GM13976 (cell line): Measurements from ENCODE around the gene SGF29.
"Not testable (repeated sequence)": the region's sequence is repeated elsewhere in the genome, so short reads cannot be mapped to it uniquely, and the experiment has no call there.

Experiments
- DNase-seq: peaks from one replicate; pipeline ENCODE4 v3.0.0; 2012; ENCODE audit warnings: low spot score
- in situ Hi-C: fragments of 300-500 bp; cut with MboI; formaldehyde crosslinking; loops from one replicate; pipeline ENCODE4 v1.12.0; 2022; ENCODE audit warnings: low sequenced_read_pairs, mixed read lengths, inconsistent platforms; ENCODE audit not compliant: unreplicated experiment
- TF ChIP-seq, protein P1 (sequence below): IDR thresholded peaks from 2 replicates; pipeline ENCODE4 v1.5.1; 2012; ENCODE audit warnings: borderline replicate concordance, mild to moderate bottlenecking; ENCODE audit not compliant: insufficient read depth; ENCODE audit errors: extremely low read depth, missing control alignments, control extremely low read depth

The SGF29 gene

DNA sequence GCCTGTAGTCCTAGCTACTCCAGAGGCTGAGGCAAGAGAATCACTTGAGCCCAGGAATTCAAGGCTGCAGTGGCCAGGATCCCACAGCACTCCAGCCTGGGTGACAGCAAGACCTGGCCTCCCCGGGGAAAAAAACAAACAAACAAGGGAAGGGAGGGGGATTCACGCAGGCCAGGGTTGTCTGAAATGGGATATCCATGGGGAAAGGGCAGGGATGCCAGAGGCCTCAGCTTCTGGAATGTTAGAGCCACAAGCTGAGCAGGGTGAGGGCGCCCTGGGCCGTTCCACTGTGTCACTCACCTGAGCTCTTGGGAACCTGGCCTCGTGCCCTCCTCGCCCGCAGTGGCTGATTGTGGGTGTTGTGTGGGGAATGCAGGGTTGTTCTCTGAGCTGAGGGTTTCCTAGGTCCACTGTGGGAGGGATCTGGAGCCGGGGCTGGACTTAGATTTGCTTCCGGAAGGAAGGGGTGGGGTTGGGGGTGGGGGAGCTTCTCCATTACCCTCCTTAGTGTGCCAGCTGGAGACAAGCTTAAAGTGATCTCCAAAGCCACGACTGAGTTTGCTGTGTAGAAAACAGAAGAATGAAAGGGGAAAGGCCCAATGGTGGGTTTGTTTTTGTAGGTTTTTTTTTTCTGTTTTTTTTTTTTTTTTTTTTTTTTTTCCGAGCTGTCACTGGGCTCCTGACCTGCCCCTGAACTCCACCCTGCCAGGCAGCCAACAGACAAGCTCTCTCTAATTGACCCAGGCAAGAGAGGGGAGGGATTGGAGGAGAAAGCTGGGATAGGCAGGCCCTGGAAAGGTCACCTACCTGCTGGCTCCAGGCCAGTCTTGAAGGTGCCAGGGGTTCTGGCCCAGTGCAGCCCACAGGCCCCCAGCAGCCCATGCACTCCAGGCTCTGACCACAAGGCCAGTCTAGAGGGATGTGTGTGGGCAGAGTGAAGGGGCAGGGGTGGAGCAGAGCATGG is 56.2 kb downstream of the SGF29 start, which contains the start of gene SULT1A1:
TSS of gene SULT1A1 (minus strand) at position 414 of the 964 bp plus-strand sequence. CDS start 1,189 bp downstream, outside the sequence.
- no peak for DNase-seq
- TF ChIP-seq, protein P1, sequence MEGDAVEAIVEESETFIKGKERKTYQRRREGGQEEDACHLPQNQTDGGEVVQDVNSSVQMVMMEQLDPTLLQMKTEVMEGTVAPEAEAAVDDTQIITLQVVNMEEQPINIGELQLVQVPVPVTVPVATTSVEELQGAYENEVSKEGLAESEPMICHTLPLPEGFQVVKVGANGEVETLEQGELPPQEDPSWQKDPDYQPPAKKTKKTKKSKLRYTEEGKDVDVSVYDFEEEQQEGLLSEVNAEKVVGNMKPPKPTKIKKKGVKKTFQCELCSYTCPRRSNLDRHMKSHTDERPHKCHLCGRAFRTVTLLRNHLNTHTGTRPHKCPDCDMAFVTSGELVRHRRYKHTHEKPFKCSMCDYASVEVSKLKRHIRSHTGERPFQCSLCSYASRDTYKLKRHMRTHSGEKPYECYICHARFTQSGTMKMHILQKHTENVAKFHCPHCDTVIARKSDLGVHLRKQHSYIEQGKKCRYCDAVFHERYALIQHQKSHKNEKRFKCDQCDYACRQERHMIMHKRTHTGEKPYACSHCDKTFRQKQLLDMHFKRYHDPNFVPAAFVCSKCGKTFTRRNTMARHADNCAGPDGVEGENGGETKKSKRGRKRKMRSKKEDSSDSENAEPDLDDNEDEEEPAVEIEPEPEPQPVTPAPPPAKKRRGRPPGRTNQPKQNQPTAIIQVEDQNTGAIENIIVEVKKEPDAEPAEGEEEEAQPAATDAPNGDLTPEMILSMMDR: no peak
- in situ Hi-C loops: no loop called here

DNA sequence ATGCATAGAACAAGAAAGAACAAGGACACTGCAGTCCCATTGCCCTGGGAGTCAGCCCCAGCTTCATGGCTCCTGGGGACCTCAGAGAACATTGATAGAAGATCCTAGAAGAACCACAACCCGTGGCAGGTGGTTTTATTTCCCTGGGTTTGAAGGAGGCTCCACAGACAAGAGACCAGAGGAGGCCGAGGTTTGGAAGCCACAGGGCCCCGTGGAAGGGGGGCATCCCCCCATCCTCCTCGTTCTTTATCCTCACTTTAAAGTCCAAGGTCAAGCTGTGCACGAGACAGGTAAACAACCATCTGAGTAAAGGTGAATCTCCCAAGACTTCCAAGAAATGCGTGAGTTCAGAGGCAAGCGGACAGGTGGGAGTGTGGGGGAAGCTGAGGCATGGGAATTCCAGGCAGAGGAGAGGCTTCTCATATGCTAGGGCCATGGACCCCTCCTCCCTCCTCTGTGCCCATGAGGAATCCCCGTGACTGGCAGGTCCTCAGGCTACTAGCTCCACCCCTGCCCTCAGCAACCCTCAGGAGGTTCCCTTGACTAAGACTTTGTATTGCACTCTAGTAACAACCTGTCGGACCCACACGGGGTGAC is 57.0 kb downstream of the SGF29 start:
- no peak for DNase-seq
- in situ Hi-C loops: no loop called here
- TF ChIP-seq, protein P1: no peak

DNA sequence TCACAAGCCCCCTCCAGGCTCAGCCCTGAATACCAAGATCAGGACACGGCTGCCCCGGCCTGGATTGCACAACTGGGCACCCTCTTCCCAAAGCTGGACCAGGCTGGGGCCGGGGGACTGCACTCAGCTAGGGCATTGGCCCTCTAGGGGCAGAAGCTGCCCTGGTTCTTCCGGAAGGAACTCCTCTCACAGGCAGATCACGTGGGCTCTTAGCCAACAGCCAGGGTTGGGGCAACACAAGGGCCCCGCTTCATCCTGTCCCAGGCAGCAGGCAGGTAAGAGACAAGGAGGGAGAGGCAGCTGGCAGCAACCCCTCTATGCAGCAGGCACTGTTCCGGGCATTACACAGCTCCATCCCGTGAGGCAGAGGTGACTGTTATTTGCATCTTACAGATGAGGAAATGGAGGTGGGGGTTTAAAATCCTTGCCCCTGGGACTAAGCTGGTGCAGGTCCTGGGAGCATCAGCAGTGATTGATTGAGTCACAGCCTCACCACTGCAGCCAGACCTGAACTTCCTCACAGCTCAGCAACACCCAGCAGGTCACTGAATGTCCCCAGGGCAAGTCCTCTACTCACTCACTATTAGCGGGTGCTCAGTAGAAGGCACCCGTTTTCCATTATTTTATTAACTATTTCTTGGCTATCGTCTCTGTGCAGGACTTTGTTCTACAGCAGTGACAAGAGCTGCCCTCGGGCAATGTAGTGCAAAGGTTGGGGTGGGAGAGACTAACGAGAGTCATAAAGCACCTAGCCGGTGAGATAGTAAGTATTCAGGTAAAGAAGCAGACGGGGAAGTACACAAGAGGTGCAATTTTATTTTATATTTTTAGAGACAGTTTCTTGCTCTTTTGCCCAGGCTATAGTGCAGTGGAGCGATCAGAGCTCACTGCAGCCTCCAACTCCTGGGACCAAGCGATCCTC is 58.9 kb downstream of the SGF29 start:
- in situ Hi-C loops, DNase-seq: not testable (repeated sequence)

DNA sequence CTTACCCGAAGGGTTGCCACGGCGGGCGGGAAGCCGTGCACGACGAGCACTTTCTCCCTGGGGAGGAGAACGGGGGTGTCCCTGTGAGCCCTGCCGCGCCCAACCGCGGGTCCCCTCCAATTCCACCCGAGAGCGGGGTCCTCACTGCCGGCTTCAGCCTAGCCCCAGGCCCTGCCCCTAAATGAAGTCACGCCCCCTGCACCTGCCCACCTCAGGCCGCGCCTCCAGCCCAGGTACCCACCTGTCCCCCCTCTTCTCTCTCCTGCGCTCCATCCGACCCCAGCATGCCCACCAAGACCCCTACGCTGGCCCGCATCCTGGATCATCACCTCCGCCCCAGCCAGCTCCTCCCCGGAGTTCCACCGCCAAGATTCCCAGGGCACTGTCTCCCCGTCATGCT is 60.2 kb downstream of the SGF29 start:
- DNase-seq, in situ Hi-C loops: not testable (repeated sequence)

DNA sequence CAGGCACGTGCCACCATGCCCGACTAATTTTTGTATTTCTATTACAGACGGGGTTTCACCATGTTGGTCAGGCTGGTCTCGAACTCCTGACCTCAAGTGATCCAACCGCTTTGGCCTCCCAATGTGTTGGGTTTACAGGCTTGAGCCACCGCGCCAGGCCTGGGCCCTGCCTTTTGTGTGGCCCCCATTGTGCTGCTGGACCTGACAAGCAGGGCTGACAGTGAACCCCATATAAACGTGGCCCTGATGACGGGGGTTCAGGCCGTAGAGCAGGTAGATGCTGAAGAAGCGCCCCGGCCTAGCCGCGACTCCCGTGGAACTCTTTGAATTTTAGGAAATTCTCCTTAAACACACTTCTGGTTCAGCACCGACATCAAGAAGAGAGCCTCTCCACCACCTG is 60.8 kb downstream of the SGF29 start:
- in situ Hi-C loops, DNase-seq: not testable (repeated sequence)

DNA sequence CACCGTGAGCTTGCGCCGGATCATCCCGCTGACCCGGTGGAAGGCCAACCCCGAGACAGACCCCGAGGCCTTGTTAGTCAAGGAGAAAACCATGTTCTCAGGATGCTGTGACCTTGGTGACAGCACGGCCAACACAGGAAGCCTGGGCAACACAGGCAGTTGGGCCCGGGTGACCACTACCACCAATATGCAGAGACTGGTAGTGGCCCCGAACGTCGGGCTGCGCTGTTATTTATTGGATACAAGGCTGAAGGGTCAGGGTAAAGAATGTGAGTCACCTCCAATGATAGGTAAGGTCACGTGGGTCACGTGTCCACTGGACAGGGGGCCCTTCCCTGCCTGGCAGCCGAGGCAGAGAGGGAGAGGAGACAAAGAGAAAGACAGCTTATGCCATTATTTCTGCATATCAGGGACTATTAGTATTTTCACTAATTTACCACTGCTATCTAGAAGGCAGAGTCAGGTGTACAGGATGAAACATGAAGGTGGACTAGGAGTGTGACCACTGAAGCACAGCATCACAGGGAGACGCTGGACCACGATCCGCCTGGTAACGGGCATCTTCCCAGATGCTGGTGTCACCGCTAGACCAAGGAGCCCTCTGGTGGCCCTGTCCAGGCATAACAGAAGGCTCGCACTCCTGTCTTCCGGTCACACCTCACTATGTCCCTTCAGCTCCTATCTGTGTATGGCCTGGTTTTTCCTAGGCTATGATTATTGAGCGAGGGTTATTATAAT is 61.9 kb downstream of the SGF29 start:
- DNase-seq, in situ Hi-C loops: not testable (repeated sequence)
- TF ChIP-seq, protein P1: peak; percentile 47

DNA sequence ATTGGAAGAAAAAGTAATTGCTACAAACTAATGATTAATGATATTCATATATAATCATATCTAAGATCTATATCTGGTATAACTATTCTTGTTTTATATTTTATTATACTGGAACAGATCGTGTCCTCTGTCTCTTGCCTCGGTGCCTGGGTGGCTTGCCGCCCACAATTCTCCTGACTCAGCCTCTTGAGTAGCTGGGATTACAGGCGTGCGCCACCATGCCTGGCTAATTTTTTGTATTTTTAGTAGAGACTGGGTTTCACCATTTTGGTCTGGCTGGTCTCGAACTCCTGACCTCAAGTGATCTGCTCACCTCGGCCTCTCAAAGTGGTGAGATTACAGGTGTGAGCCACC is 62.5 kb downstream of the SGF29 start:
- in situ Hi-C loops, DNase-seq: not testable (repeated sequence)

DNA sequence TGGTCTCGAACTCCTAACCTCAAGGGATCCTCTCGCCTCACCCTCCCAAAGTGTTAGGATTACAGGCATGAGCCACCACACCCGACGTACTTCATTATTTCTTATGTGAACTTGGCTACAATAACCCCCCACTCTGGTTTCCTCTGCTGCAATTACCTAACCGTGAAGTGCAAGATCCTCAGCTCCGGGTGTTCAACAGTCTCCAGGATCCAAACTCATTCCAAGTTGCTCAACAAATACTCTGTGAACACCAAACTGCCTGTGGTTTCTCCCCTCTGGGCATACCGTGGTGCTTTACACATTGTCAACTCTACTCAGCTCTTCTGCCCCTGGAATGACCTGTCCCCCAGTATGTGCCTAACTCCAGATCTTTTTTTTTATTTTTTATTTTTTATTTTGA is 62.9 kb downstream of the SGF29 start:
- TF ChIP-seq, protein P1: no peak
- in situ Hi-C loops: no loop called here
- DNase-seq: peak; percentile 0
